HG03469 (cell line): ENCODE results near the gene GPR179.

Experiments used
- ATAC-seq: cut with Tn5 transposase; IDR thresholded peaks from one replicate; pipeline ENCODE4 v1.9.1; 2021; ENCODE audit warnings: mild to moderate bottlenecking, moderate library complexity, moderate number of reproducible peaks; ENCODE audit not compliant: unreplicated experiment

The GPR179 gene

DNA sequence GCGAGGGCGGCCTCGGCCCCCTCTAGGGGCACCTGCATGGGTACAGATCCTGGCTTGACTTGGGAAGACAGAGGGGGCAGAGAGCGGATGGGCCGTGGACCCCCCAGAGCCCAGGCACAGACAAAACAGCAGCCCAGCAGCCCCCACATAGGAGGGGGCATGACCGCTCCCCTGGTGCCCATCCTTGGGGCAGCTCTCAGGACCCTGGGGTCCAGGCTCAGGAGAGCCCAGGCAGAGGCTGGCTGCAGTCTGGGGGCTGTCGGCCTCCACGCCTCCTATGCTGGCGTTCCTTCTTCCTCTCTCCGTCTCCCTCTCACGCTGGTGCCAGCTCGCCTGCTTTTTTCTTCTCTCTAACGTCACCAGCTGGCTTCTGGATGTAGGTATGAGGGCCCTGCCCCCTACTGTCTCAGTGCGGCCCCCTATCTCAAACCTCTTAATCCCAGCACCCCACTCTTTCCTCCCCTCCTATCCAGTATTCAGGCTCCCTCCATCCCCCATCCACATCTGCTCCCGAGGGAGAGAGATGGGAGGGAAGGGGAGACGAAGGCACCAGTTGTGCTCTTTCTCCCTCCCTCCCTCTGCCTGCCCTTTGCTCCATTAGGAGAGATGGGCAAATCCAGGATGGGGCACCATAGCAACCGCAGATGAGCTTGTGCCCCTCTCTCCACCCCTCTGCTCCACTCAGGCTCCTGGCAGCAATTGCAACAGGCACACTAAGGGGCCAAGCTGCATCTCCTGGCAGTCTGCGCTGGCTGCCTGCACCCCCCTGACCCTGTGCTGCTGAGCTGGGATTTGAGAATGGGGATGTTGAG is at the start of gene GPR179:
GPR179 (minus strand) TSS at position 349 of the 812 bp plus-strand sequence; CDS start at position 182, 167 bp downstream.
- ATAC-seq = no peak

GRCh38 chr17:38379448-38379847 is 35.7 kb upstream of the GPR179 start:
- ATAC-seq = no peak

DNA sequence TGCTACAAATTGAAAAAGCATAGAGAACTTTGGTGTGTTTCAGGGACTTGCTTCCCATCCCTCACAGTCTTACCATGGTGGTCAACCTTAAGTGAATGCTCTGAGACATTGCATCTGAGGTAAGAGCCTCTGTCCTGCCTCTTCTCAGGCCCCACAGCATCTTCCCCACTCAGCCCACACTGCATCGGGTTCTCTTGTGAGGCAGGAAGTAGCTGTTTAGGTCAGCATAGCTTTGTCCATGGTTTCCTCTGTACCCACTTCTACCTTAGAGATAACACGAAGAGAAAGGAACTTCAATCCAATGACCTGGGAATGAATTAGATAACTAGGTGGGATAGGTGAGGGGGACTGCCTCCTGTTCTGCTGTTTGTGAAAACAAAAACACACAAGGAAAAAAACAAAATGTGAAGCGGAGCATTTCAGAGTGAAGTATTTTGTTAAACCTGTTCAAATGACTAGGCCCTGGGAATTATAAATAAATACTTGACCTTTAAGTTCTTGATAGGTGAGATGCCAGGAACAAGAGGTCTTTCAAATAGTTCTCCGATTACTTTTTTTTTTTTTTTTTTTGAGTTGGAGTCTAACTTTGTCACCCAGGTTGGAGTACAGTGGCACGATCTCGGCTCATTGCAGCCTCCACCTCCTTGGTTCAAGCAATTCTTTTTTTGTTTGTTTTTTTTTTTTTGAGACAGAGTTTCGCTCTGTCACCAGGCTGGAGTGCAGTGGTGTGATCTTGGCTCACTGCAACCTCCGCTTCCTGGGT is 25.5 kb upstream of the GPR179 start:
- ATAC-seq = no peak

DNA sequence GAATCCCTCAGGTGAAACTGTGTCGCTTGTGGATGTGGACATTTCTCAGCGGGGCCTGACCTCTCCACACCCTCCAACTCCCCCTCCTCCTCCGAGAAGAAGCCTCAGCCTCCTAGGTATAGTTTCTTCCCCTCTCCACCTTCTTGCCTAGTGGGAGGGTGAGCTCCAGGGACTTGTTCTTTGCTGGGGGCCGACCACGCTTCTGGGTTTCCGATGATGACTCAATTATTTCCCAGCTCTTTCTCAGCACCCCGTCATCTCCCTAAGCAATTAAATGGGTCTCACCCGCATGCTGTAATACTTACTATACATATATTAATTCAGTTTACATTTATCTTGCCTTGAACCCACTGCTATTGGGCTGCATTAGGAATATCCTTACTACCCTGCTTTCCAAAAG is 21.0 kb upstream of the GPR179 start:
- no peak for ATAC-seq

DNA sequence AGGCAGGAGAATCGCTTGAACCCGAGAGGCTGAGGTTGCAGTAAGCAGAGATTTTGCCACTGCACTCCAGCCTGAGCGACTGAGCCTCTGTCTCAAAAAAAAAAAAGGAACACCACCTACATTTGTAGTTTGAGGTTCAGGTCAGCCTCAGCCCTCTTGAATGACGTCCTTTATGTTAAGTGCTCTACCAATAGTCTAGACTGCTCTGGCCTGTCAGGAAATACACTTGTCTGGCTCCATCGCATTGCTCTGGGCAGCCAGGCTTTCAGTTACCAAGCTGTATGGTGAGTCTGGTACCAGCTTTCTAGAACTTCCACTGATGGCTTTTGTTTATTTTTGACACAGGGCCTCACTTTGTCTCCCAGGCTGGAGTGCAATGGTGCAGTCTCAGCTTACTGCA is 19.3 kb upstream of the GPR179 start:
- ATAC-seq = no peak

DNA sequence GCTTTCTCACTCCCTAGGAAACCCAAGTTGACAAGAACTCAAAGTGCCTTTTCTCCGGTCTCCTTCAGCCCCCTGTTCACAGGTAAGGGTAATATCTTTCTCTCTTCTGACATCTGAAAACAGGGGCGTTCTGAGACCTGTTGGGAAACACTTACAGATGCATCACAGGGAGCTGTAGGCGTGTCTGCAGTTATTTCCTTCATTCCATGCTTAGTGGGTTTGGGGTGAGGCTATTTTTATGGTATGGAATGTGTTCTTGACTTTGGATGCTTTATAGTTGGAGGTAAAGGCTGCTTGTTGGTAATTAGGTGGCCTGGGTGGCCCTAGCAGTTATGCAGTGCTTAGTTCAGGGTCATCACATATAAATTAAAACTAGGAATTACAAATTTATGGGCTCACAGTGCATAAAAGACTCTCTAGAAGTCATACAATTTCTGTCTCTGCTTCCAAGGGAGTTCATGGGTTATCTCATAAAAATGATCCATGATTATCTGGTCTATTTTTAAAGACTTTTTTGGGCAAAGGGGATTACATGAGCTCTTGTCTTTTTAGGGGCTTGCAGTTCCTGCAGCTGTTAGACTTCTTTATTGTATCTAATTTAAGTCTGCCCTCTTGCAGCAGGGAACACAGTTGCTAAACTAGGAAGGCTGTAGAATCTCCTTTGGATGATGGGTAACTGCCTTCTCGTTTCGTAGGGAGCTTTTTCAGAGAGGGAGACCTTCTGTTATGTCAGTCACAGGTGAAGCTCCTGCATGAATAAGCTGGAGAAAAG is 18.1 kb upstream of the GPR179 start:
- no peak for ATAC-seq

DNA sequence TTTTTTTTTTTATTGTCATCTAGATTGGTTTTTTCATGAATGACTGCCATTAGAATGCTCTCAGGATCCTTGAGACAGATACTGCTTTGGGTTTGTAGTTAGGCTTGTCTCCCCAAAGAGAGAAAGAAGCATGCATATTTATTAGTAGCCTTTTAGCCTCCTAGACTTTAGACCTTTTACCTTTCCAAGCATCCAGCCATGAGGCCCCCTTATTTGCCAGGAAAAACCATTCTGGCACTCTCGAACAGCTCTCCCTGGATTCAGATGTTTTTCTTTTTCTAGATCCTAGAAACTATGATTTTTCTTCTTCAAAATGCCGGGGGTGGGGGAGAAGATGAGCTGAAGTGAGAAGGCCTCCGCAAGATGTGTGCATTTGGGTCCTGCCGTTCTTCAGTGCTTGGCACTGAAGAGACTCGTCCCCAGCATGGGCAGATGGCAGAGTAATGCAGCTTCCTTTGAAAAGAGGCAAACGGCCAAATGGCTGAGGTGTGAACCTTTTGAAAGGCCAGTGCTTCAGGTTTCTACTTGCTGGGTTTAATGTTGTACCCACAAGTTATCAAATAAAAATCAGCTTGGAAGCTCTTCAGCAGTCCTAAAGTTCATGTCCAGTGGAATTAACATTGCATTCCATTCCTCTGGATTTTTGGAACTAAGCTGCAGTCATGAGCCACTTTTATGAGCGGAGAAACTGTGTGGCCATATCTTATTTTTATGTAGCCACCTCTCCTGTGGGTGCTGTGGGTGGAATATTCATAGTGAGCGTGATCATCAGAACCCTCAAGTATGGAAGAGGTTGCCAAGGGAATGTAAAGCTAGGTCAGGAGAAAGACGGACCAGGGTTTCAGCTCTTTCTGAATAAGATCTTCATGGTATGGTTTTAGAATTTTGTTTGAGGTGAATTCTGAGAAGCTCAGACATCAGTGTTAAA is 15.1 kb upstream of the GPR179 start:
- no peak for ATAC-seq

DNA sequence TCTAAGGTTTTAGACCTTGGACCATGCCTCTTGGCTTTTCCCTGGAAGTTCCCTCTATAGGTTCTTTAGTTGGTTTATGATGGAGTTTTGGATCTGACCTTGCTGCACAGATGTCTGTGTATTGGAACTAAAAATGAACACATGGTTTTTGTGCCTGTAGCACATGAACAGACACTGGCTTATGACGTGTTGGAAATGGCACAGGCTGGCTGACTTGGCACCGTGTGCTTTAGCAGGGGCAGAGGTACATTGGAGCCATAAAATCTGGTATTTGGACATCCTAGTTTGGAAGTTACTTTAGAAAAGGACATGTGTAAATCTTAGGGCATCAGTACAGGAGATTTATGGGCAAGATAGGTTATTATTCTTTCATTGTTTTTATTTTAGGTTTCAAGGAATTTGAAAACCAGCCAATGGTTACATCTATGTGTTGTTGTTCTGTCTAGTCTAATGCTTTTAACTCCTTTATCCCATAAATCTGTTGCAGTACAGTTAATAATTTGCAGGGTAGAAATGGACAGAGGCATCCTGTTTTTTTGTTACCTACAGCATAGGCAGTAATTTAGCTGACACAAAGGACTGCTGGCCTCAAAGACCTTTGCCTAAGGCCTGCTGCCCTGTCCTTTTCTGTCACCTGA is 13.8 kb upstream of the GPR179 start:
- ATAC-seq = no peak

- ATAC-seq = no peak
These were observed 11.5 kb upstream of the GPR179 start for GRCh38 chr17:38355251-38355650.

- ATAC-seq = no peak
These were observed 10.7 kb upstream of the GPR179 start for GRCh38 chr17:38354466-38354865.

DNA sequence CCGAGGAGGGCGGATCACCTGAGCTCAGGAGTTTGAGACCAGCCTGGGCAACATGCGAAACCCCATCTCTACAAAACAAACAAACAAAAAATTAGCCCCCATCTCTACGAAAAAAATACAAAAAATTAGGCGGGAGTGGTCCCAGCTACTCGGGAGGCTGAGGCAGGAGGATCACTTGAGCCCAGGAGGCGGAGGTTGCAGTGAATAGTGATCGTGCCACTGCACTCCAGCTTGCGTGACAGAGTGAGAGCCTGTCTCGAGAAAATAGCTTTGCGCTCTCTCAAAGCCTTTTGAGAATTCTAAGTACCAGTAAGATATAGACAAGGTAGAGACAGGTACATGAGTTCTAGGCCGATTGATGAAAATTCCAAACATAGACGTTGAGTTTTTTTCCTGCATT is 9.9 kb upstream of the GPR179 start:
- no peak for ATAC-seq

DNA sequence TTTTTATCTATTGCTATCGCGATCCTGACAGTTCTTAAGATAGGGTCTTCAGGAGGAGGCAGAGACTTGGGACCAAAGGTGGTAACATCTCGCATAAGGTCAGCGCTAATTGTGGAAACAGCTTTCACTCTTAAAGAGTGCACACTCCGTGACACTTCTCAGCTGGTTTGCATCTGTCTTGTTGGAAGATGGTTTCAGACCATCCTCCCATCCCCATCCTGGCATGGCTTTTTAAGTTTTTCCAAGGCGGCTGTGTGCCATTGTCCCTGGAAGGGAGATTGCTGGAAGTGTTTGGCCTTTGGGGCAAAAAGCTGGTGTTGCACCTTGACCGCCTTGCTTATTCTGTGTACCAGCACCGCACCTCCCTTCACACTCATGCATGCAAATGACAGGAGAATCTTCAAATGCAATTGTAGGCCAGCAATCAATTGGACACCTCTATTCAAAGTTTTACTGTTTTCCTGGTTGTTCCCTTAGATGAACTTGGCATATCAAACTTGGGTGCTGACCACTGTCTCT is 9.4 kb upstream of the GPR179 start:
- no peak for ATAC-seq

DNA sequence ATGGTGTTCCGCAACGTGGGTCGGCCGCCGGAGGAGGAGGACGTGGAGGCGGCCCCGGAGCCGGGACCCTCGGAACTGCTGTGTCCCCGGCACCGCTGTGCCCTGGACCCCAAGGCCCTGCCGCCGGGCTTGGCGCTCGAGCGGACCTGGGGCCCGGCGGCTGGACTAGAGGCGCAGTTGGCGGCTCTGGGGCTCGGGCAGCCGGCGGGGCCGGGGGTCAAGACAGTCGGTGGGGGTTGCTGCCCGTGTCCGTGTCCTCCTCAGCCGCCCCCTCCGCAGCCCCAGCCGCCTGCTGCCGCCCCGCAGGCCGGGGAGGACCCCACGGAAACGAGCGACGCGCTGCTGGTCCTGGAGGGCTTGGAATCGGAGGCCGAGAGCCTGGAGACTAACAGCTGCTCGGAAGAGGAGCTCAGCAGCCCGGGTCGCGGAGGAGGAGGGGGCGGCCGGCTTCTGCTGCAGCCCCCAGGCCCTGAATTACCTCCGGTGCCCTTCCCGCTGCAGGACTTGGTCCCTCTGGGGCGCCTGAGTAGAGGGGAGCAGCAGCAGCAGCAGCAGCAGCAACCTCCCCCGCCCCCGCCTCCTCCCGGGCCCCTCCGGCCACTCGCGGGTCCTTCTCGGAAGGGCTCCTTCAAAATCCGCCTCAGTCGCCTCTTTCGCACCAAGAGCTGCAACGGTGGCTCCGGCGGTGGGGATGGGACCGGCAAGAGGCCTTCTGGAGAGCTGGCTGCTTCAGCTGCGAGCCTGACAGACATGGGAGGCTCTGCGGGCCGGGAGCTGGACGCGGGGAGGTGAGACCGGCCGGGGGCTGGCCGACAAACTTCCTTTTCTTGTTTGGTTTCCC is 8.7 kb upstream of the GPR179 start:
- no peak for ATAC-seq

DNA sequence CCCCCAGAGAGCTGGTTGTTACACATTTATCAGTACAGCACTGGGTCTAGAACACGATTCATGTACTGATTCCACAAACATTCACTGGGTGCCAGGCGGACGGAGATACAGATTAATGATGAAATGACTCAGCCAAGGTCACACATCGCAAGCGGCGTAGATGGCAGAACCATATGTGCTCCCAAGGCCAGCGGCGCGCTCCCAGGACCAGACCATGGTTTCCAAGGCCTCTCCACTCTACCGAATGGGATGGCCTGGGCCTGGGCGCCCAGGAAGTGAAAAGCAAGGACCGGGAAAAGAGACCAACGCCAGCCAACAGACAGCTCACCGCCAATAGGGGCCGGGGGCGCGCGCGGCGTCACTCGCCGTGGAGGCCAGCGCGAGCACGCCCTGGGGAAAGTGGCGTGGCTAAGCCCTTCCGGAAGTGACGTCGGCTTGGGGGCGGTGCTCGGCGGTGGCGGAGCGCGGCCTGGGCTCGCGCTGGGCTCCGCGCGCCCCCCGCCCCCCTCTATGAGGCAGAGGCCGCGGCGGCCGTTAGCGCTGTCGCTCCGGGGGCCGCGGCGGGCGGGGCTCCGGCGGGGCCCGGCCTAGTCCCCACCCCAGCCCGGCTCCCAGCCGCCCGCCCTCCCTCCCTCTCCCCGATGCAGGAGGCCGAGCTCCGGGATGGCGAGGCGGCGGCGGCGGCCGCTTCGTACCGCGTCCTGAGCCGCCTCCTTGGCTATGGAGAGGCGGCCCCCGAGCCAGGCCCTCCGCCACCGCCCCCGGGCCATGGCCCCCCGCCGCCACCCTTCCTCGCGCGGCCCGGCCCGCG is 7.9 kb upstream of the GPR179 start, which contains the start of gene SOCS7:
SOCS7 (plus strand) TSS at position 433 of the 811 bp plus-strand sequence; CDS start at position 642, 209 bp downstream.
- ATAC-seq = peak; percentile 74

DNA sequence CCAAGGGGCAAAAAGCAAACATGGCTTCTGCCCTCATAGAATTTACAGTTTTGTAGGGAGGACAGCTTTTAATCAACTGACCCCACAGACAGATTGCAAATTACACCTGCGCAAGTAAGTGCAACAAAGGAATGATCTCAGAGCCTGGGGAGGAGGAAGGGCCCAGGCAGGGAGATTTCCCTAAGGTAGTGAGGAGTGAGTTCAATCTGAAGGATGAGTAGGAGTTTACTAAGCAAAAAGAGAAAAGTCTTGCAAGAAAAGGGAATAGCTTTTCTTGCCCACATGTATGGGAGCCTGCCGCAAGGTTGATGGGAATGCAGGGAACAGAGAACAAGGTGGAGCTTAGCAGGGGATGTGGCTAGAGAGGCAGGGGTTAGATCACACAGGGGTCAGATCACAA is 6.3 kb upstream of the GPR179 start:
- no peak for ATAC-seq

GRCh38 chr17:38349097-38349730 is 5.5 kb upstream of the GPR179 start:
- no peak for ATAC-seq

DNA sequence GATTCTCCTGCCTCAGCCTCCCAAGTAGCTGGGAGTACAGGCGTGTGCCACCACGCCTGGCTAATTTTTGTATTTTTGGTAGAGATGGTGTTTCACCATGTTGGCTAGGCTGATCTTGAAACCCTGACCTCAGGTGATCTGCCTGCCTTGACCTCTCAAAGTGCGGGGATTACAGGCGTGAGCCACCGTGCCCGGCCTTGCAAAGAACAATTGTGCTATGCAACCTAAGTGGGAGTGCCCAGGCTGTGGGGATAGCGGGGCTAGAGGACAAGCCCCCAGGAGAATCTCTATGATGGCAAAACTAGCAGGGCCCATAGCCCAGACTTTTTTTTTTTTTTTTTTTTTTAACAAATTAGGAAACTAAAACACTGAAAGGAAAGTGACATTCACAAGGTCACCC is 2.0 kb upstream of the GPR179 start:
- ATAC-seq = no peak
